NT2/D1 (cell line): ENCODE measurements around the gene ZNF829.
A peak's percentile ranks its signal among the peaks of the same experiment; 100 is the strongest.

Source experiments
- DNase-seq: peaks from one replicate; pipeline ENCODE4 v3.0.0-alpha.2; 2011; ENCODE audit warnings: low read depth, low spot score
- H3K27me3 ChIP-seq: 2 replicates; pipeline ENCODE4 v1.6.0; 2011; ENCODE audit warnings: mild to moderate bottlenecking; ENCODE audit not compliant: insufficient read length, insufficient read depth
- H3K36me3 ChIP-seq: 2 replicates; pipeline ENCODE4 v1.6.1; 2011; ENCODE audit warnings: mild to moderate bottlenecking, low read length, mixed read lengths; ENCODE audit not compliant: insufficient read depth, insufficient read length
- H3K4me1 ChIP-seq: 2 replicates; pipeline ENCODE4 v1.5.1; 2011; ENCODE audit not compliant: insufficient read depth, insufficient read length
- H3K4me3 ChIP-seq: 2 replicates; pipeline ENCODE4 v1.5.1; 2011; ENCODE audit warnings: low read depth; ENCODE audit not compliant: insufficient read length
- H3K9ac ChIP-seq: 2 replicates; pipeline ENCODE4 v1.6.0; 2011; ENCODE audit warnings: low read depth; ENCODE audit not compliant: insufficient read length
- H3K9me3 ChIP-seq: 2 replicates; pipeline ENCODE4 v1.5.1; 2011; ENCODE audit warnings: mild to moderate bottlenecking, low read length; ENCODE audit not compliant: insufficient read depth
- SUZ12 ChIP-seq: IDR thresholded peaks from 2 replicates; pipeline ENCODE4 v1.6.1; 2011; ENCODE audit not compliant: insufficient read length, insufficient read depth; ENCODE audit errors: extremely low read depth
- YY1 ChIP-seq: IDR thresholded peaks from 2 replicates; pipeline ENCODE4 v1.6.1; 2011; ENCODE audit not compliant: insufficient read length, insufficient read depth
- ZNF274 ChIP-seq: IDR thresholded peaks from 2 replicates; pipeline ENCODE4 v1.6.1; 2011; ENCODE audit warnings: mild to moderate bottlenecking, low read depth, low read length

Gene ZNF829

GRCh38 chr19:36915992-36916830, at the start of gene ZNF829, which contains the start of gene ZNF568:
TSS of gene ZNF829 (minus strand) at chr19:36916291. CDS start at chr19:36915167, 1,124 bp downstream.
TSS of gene ZNF568 (plus strand) at chr19:36916332. CDS start at chr19:36922771, 6,439 bp downstream.
- Histone ChIP-seq H3K4me1 (peaks cover 3% of the 10 kb centered on the region), H3K4me3 (peak within 1 kb of the TSS; percentile 90), H3K36me3 (peaks cover 21% of the 10 kb centered on the region), H3K27me3 (no peaks in the 10 kb centered on the region), H3K9ac (peak within 1 kb of the TSS; percentile 96), H3K9me3 (no peaks in the 10 kb centered on the region)
- peak; percentile 72 for DNase-seq
- TF ChIP-seq YY1 (no peak), ZNF274 (no peak), SUZ12 (no peak)

GRCh38 chr19:36963280-36963679, 47.2 kb upstream of the ZNF829 start:
- no peak for DNase-seq
- no peaks in the 10 kb centered on the region; the same call in 1 of the 2 replicates for H3K9me3 ChIP-seq
- no peak overlapping the region for H3K9ac ChIP-seq
- H3K4me3 ChIP-seq: no peak overlapping the region
- TF ChIP-seq SUZ12 (no peak), YY1 (no peak), ZNF274 (no peak)
- no peaks in the 10 kb centered on the region for H3K36me3 ChIP-seq
- H3K27me3 ChIP-seq: no peaks in the 10 kb centered on the region
- H3K4me1 ChIP-seq: no peaks in the 10 kb centered on the region

GRCh38 chr19:36962346-36962745, 46.3 kb upstream of the ZNF829 start:
- Histone ChIP-seq H3K27me3 (no peaks in the 10 kb centered on the region), H3K36me3 (no peaks in the 10 kb centered on the region), H3K9ac (no peak overlapping the region), H3K9me3 (no peaks in the 10 kb centered on the region; the same call in 1 of the 2 replicates), H3K4me3 (no peak overlapping the region), H3K4me1 (no peaks in the 10 kb centered on the region)
- DNase-seq: no peak
- TF ChIP-seq YY1: no peak
- TF ChIP-seq SUZ12: no peak
- no peak for TF ChIP-seq ZNF274

- TF ChIP-seq SUZ12: no peak
- TF ChIP-seq ZNF274: 0 out of 2 replicates have a peak, but pooled peaks have one; percentile 38
- Histone ChIP-seq H3K4me1 (no peaks in the 10 kb centered on the region), H3K9ac (no peak overlapping the region), H3K4me3 (no peak overlapping the region), H3K27me3 (no peaks in the 10 kb centered on the region), H3K9me3 (peaks cover 34% of the 10 kb centered on the region), H3K36me3 (peaks cover 6% of the 10 kb centered on the region)
- DNase-seq: no peak
Observed at GRCh38 chr19:36950335-36951119, 34.4 kb upstream of the ZNF829 start.

- no peaks in the 10 kb centered on the region for H3K9me3 ChIP-seq
- H3K4me3 ChIP-seq: no peak overlapping the region
- no peak for TF ChIP-seq ZNF274
- TF ChIP-seq SUZ12: no peak
- no peak for TF ChIP-seq YY1
Observed at GRCh38 chr19:36939153-36939552, 23.1 kb upstream of the ZNF829 start.

DNA sequence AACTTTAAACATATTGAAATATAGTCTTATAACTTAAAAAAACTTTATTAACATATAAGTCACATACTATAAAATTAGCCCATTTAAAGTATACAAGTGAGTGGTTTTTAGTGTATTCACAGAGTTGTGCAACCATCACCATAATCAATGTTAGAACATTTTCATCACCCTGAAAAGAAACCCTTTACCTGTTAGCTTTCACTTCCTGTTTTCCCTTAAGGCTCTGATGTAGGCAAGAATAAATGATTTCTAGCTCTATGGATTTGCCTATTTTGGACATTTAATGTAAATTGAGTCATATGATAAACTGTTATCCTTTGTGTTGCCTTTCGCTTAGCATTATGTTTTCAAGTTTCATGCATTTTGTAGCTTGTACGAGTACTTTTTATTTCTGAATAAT, 15.6 kb upstream of the ZNF829 start:
- DNase-seq: no peak
- H3K4me3 ChIP-seq: no peak overlapping the region
- H3K36me3 ChIP-seq: peaks cover 1% of the 10 kb centered on the region
- H3K4me1 ChIP-seq: no peaks in the 10 kb centered on the region
- no peaks in the 10 kb centered on the region for H3K27me3 ChIP-seq
- TF ChIP-seq YY1: no peak
- TF ChIP-seq ZNF274: no peak
- TF ChIP-seq SUZ12: no peak
- no peak overlapping the region for H3K9ac ChIP-seq
- no peaks in the 10 kb centered on the region for H3K9me3 ChIP-seq

More at GRCh38 chr19:36939153-36939552, 23.1 kb upstream of the ZNF829 start:
- H3K9ac ChIP-seq: no peak overlapping the region
- no peak for DNase-seq
- no peaks in the 10 kb centered on the region for H3K27me3 ChIP-seq
- peaks cover 9% of the 10 kb centered on the region for H3K36me3 ChIP-seq
- H3K4me1 ChIP-seq: no peaks in the 10 kb centered on the region

DNA sequence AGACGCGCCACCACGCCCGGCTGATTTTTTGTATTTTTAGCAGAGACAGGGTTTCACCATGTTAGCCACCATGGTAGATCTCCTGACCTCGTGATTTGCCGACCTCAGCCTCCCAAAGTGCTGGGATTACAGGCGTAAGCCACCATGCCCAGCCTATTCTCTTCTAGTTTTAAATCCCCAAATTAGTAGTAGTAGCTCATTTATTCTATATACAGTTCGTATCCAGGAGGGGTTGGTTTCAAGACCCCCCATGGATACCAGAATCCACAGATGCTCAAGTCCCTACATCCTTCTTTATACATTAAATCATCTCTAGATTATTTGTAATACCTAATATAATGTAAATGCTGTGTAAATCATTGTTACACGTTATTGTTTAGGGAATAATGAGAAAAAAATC, 2.0 kb upstream of the ZNF829 start:
- Histone ChIP-seq H3K4me3 (no peak overlapping the region), H3K36me3 (peaks cover 18% of the 10 kb centered on the region), H3K27me3 (no peaks in the 10 kb centered on the region), H3K9ac (no peak overlapping the region), H3K9me3 (no peaks in the 10 kb centered on the region), H3K4me1 (peaks cover 3% of the 10 kb centered on the region)
- TF ChIP-seq YY1 (no peak), SUZ12 (no peak)
- DNase-seq: no peak
